Measurements from ENCODE around the gene RNF144B.

The RNF144B gene

DNA sequence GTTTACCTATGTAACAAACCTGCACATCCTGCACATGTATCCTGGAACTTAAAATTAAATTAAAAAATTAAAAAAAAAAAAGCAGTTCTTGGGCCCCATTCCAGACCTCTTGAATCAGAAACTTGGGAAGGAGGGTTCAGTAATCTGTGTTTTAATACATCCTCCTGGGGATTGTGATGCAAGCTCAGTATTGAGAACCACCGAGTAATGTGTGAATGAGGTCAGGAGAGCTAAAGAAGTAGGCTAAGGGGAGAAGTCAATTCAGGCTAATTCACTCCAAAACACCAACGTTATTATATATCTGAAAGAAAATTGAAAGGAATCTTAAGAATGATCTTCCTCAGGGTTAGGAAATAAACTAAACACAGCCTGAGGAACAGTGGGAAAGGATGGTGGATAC, 120.4 kb downstream of the RNF144B start:
- no peak for DNase-seq (ENCODE audit: low read depth in 1 of 2, low spot score in 1 of 2)

DNA sequence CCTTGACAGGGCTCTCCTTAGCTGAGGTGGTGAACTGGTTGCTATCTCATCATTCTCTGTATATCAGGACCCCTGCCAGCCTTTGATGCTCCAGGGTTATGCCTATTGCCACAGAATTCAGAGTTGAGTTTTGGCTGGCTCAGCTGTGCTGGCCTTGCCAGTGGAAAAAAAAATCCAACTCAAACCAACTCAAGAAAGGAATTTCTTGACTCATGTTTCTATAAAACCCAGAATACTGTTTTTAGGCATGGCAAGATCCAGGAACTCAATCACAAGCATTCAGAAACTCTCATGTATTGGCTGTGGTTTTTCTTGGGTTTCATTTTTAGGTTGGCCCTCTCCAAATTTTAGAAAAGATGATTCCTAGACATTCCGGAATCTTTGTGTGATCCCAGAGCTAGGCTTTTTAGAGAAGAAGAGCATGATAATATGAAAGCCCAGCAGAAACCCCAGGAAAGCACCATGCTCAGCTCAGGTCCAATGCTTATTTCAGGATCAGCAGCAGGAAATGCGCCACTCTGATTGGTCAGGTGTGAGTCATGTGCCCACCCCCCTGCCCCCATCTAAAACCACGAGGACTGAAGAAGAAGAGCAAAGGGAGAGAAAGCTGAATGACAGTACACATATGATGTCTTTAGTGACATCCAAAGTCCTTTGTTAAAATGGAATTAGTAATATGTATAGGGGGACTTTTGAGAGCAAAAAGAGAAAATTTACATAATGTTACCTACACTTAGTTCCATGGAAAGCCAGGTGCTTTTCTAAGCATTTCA, 122.9 kb downstream of the RNF144B start:
- DNase-seq (ENCODE audit: low read depth in 1 of 2, low spot score in 1 of 2): no peak

DNA sequence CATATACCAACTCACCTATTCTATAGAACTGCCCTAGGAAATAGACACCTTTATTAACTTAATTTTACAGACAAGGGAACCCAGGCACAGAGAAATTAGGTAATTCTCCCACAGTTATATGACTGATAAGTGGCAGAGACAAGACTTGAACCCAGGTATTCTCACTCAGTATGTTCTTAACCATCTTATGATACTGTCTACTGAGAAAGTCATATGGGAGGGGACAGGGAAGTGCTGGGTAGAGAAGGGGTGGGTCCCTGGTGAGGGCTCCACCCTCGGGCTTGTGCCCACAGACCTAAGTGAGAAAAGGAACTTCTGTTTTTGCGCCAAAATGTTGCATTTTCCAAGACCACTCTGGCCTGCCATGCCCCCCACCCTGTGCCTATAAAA, 123.5 kb downstream of the RNF144B start:
- no peak for DNase-seq (ENCODE audit: low read depth in 1 of 2, low spot score in 1 of 2)

DNA sequence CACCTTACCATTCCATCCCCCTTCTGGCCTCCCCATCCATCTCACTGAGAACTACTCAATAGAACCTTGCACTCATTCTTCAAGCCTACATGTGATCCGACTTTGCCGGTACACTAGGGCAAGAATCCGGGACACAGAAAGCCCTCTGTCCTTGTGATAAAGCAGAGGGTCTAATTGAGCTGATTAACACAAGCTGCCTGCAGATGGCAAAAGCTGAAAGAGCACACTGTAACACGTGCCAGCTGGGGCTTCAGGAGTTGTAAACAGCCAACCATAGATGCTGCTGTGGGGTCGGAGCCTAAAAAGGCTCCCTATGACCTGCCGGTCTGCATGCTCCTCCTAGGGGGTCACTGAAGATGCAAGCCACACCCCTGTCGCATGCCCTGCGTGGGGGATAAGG, 124.1 kb downstream of the RNF144B start:
- DNase-seq (ENCODE audit: low read depth in 1 of 2, low spot score in 1 of 2): no peak

DNA sequence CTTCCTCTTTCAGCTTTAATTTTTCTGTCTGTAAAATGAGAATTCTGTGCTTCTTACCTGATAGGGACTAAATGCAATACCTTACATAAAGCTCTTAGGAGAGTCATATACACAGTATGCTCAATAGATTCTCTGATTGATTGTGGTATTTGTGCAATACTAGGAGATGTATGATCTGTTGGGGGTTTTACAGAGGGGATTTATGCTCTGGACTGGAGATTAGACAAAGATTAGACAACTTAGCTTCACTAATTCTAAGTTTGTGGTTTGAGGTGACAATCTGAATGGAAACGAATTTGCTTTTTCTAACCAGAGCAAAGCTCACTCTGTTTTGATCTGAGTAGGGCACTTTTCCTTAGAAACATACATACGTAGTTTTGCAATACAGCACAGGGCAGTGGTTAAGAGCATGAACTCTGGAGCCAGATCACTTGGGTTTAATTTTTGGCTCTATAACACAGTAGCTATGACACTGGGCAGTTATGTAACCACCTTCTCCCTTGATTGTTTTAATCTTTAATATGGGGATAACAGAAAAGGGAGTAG, 126.2 kb downstream of the RNF144B start:
- no peak for DNase-seq (ENCODE audit: low read depth in 1 of 2, low spot score in 1 of 2)

DNA sequence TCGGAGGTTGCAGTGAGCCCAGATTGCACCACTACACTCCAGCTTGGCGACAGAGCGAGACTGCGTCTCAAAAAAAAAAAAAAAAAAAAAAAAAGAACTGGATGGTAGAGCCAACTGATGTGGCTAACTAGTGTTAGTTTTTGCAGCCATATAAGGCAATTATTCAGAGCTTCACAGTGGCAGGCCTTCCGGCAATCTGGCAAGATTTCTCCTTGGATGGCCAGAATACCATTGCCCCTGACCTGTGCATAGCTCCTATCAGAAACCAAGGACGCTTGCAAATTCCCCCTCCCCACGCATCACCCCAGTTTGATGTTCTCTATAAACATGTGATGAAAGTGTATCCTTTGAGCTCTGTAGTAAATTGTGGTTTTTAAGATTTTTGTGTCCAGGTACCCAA, 127.0 kb downstream of the RNF144B start:
- DNase-seq (ENCODE audit: low read depth in 1 of 2, low spot score in 1 of 2): no peak

DNA sequence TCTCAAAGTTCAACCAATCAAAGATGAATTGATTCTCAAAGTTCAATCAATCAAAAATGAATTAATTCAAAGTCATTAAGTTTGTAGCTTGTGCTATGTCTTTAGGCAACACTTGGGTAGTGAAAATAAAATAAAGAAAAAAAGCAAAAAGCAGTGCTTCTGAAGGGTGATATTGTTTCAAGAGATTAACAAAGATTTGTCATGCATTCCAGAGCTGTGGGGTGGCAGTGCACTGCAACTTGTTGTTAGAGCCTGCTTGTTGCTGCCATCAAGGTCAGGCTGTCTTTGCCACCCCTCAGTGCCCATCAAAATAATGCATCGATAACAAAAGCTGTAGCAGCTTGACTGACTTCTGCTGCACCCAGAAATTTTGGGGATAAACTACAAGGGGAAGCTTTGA, 128.6 kb downstream of the RNF144B start:
- DNase-seq (ENCODE audit: low read depth in 1 of 2, low spot score in 1 of 2): no peak

All from activated CD4-positive, alpha-beta T cell treated with anti-CD3 and anti-CD28 coated beads, Interleukin-2, amount 50 U/mL, for 24 hours (primary cell).